Left renal pelvis (tissue), 4 donors: Measurements from ENCODE around the gene KLHL26. TPM values are rescaled to one million over a fixed set of nuclear protein-coding genes. Genes with fewer than 3 reads are reported as not detected.

ENCODE experiments used
- DNase-seq, 4 donors: peaks; one replicate each; pipeline ENCODE4 v3.0.0-alpha.2; 2013; ENCODE audit warnings: low read depth in 4 of 4, low spot score in 3 of 4
- polyA plus RNA-seq, 4 donors: library from polyadenylated mRNA; unstranded; fragments of 120-200 nt; gene quantifications; one replicate each; pipeline ENCODE4 v1.2.1, GENCODE V29; 2013; ENCODE audit not compliant: insufficient read length in 4 of 4

Gene KLHL26
- polyA plus RNA-seq, 4 donors, result 5.1 to 10.3 (median 6.4) TPM

- no peak for DNase-seq
Observed at GRCh38 chr19:18612051-18612771, 24.6 kb upstream of the KLHL26 start.

- no peak for DNase-seq
Observed at GRCh38 chr19:18612772-18613588, 23.8 kb upstream of the KLHL26 start, which contains the start of gene TMEM59L. Gene TMEM59L (plus strand): TSS chr19:18612870. CDS start chr19:18612959, 89 bp downstream.

GRCh38 chr19:18613589-18614234 lies 23.1 kb upstream of the KLHL26 start:
- no peak for DNase-seq

- DNase-seq, result no peak
Observed at GRCh38 chr19:18616023-18616422, 20.8 kb upstream of the KLHL26 start.

GRCh38 chr19:18617562-18617961 lies 19.3 kb upstream of the KLHL26 start:
- no peak for DNase-seq

- DNase-seq, result no peak
Observed at GRCh38 chr19:18618236-18618635, 18.6 kb upstream of the KLHL26 start.

- DNase-seq, result no peak
Observed at GRCh38 chr19:18620311-18620710, 16.5 kb upstream of the KLHL26 start.

GRCh38 chr19:18620902-18621301 lies 15.9 kb upstream of the KLHL26 start:
- no peak for DNase-seq

- no peak for DNase-seq
Observed at GRCh38 chr19:18626906-18627305, 9.9 kb upstream of the KLHL26 start.

GRCh38 chr19:18629166-18630088 lies 7.4 kb upstream of the KLHL26 start:
- no peak for DNase-seq

- no peak for DNase-seq
Observed at GRCh38 chr19:18633321-18633720, 3.5 kb upstream of the KLHL26 start.

- DNase-seq, result no peak
Observed at GRCh38 chr19:18634612-18635297, 2.1 kb upstream of the KLHL26 start.

- no peak for DNase-seq
Observed at GRCh38 chr19:18635831-18636182, 1.0 kb upstream of the KLHL26 start.

GRCh38 chr19:18636183-18636968 lies 452 bp upstream of the KLHL26 start:
- peak; percentile 74 to 87 (median 83) for DNase-seq

- DNase-seq, result no peak
Observed at GRCh38 chr19:18637673-18638630, 1.1 kb downstream of the KLHL26 start.

- DNase-seq, result no peak
Observed at GRCh38 chr19:18639706-18640243, 2.9 kb downstream of the KLHL26 start.

GRCh38 chr19:18644196-18645034 lies 7.6 kb downstream of the KLHL26 start:
- no peak for DNase-seq
